ENCODE measurements around the gene POGLUT2. TPM values are rescaled to one million over a fixed set of nuclear protein-coding genes. Genes with fewer than 3 reads are reported as not detected.

POGLUT2 gene
- total RNA-seq, 1 donor from 2014 or later = 0.11 TPM

DNA sequence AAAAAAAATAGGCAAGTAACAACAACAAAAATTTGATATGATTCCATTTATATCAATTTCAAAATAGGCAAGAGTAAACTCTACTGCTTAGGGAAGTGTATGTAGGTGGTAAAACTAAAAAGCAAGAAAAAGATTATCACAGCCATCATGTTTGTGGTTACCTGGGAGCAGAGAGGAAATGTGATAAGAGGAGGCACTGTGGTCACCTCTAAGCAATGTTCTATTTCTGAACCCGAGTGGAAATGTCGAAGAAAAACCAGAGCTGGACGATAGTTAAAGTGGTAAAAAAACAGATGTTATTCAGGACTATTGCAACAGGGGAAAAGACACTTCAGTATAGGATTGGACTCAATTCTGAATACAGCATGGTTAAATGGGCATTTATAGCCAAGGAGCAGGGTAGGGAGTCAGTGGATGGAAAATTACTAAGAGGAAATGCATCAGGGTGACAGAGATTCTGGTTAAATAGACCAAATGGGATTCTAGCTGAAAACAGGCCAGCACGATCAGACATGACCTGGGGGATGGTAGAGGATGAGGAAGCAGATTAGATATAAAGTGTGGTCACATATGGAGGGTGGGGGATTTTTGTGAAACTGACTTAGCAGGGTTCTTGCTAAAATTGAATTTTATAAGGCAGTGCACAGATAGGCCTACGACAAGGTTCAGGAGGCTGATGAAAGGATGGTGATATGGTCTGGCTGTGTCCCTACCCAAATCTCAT lies 19.2 kb downstream of the POGLUT2 start:
- Mint-ChIP-seq H3K9me3 (no peaks in the 10 kb centered on the region), H3K4me1 (no peaks in the 10 kb centered on the region), H3K36me3 (ENCODE audit: low read depth) (no peaks in the 10 kb centered on the region), H3K27ac (no peak overlapping the region), H3K4me3 (no peak overlapping the region), H3K27me3 (no peaks in the 10 kb centered on the region)
- CTCF ChIA-PET = no interaction called here
- TF ChIP-seq, protein P1, sequence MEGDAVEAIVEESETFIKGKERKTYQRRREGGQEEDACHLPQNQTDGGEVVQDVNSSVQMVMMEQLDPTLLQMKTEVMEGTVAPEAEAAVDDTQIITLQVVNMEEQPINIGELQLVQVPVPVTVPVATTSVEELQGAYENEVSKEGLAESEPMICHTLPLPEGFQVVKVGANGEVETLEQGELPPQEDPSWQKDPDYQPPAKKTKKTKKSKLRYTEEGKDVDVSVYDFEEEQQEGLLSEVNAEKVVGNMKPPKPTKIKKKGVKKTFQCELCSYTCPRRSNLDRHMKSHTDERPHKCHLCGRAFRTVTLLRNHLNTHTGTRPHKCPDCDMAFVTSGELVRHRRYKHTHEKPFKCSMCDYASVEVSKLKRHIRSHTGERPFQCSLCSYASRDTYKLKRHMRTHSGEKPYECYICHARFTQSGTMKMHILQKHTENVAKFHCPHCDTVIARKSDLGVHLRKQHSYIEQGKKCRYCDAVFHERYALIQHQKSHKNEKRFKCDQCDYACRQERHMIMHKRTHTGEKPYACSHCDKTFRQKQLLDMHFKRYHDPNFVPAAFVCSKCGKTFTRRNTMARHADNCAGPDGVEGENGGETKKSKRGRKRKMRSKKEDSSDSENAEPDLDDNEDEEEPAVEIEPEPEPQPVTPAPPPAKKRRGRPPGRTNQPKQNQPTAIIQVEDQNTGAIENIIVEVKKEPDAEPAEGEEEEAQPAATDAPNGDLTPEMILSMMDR (IDR thresholded peaks at IDR 0.05) = no peak
- ATAC-seq (ENCODE audit: low read depth) (no peak), DNase-seq (no peak)
- POLR2A ChIA-PET = no interaction called here
- intact Hi-C loops (cut with micrococcal nuclease) = no loop called here

- CTCF ChIA-PET = no interaction called here
- no peak for ATAC-seq (ENCODE audit: low read depth)
- no peaks in the 10 kb centered on the region for H3K27me3 Mint-ChIP-seq
- peaks cover 5% of the 10 kb centered on the region for H3K4me1 Mint-ChIP-seq
- H3K4me3 Mint-ChIP-seq = no peak overlapping the region
- POLR2A ChIA-PET = no interaction called here
- intact Hi-C loops (cut with micrococcal nuclease) = no loop called here
- DNase-seq = no peak
- H3K9me3 Mint-ChIP-seq = no peaks in the 10 kb centered on the region
- H3K27ac Mint-ChIP-seq = no peak overlapping the region
- TF ChIP-seq, protein P1 (IDR thresholded peaks at IDR 0.05) = no peak
- peaks cover 6% of the 10 kb centered on the region for H3K36me3 Mint-ChIP-seq (ENCODE audit: low read depth)
These were observed 21.0 kb downstream of the POGLUT2 start for GRCh38 chr13:102777736-102778135.

DNA sequence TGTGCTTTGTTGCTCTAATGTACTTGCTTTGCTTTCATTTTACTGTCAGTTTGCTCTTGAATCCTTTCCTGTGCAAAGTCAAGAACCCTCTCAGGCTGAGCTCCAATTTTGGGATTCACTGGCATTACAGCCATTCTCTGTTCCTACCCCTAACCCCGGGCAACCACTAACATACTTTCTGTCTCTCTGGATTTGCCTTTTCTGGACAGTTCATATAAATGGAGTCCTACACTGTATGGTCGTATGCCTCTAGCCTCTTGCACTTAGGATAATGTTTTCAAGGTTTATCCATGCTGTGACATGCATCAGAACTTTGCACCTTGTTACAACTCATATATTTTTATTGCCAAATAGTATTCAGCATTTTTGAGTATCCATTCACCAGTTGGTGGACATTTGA lies 22.5 kb downstream of the POGLUT2 start:
- TF ChIP-seq, protein P1 (IDR thresholded peaks at IDR 0.05) = no peak
- Mint-ChIP-seq H3K9me3 (no peaks in the 10 kb centered on the region), H3K27me3 (no peaks in the 10 kb centered on the region), H3K36me3 (ENCODE audit: low read depth) (peaks cover 6% of the 10 kb centered on the region), H3K27ac (no peak overlapping the region), H3K4me1 (peaks cover 12% of the 10 kb centered on the region), H3K4me3 (no peak overlapping the region)
- intact Hi-C loops (cut with micrococcal nuclease) = no loop called here
- ChIA-PET POLR2A (no interaction called here), CTCF (no interaction called here)
- DNase-seq (no peak), ATAC-seq (ENCODE audit: low read depth) (no peak)

DNA sequence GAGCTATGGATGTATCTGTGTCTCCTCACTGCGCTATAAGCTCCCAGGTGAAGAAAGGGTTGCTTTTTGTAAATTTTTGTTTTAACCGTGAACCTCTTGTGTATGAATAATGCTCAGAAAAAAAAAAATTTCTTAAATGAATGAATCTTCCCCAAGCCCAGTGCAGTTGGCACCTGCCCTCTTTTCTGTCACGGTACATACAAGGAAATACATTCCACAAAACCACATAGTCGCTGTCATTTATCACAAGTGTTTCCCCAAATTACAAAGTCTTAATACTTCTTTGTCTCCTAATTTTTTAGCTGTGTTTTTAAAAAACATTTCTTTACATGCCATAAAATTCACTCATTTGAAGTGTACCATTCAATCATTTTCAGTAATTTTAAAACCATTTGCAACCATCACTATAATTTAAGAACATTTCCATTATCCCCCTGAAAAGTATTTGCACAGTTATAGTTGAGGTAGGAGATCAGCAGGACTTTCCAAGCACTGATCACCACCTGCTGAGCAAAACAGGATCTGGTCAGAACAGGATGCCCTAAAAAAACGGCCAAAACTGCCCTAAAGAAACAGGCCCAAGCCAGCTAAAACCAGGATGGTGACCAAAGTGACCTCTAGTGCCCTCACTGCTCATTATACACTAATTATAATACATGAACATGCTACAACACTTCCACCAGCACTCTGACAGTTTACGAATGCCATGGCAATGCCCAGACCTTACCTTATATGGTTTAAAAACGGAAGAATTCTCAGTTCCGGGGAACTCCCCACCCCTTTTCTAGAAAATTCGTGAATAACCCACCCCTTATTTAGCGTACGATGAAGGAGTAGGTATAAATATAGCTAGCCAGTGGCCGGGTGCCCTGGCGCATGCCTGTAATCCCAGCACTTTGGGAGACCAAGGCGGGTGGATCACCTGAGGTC lies 23.9 kb downstream of the POGLUT2 start:
- ChIA-PET POLR2A (interaction anchor here (0.7 to 3.4 kb wide), 4 partner anchors 25 to 96 kb away, joined by 3 to 49 read pairs (median 12); partner anchors contain the start of gene ERCC5), CTCF (interaction anchor here (1.4 to 1.6 kb wide), 2 partner anchors 25 to 72 kb away, joined by 4 to 5 read pairs; no protein-coding TSS in a partner anchor)
- H3K27me3 Mint-ChIP-seq = no peaks in the 10 kb centered on the region
- peak overlapping the region; percentile 94 for H3K27ac Mint-ChIP-seq
- DNase-seq = no peak
- no peak for ATAC-seq (ENCODE audit: low read depth)
- H3K9me3 Mint-ChIP-seq = no peaks in the 10 kb centered on the region
- peak overlapping the region; percentile 95 for H3K4me3 Mint-ChIP-seq
- peaks cover 13% of the 10 kb centered on the region for H3K4me1 Mint-ChIP-seq
- TF ChIP-seq, protein P1 (IDR thresholded peaks at IDR 0.05) = no peak
- peaks cover 6% of the 10 kb centered on the region for H3K36me3 Mint-ChIP-seq (ENCODE audit: low read depth)
- intact Hi-C loops (cut with micrococcal nuclease) = no loop called here

- ChIA-PET CTCF (interaction anchor here (0.9 to 1.6 kb wide), 3 partner anchors 26 to 194 kb away, joined by 4 to 5 read pairs (median 4); no protein-coding TSS in a partner anchor), POLR2A (interaction anchor here (0.7 to 3.4 kb wide), 10 partner anchors 15 to 182 kb away, joined by 3 to 49 read pairs (median 8); partner anchors contain the start of genes ERCC5 and TPP2)
- peak overlapping the region; percentile 95 for H3K4me3 Mint-ChIP-seq
- H3K4me1 Mint-ChIP-seq = peaks cover 13% of the 10 kb centered on the region
- peak overlapping the region; percentile 94 for H3K27ac Mint-ChIP-seq
- intact Hi-C loops (cut with micrococcal nuclease) = no loop called here
- TF ChIP-seq, protein P1 (IDR thresholded peaks at IDR 0.05) = no peak
- no peaks in the 10 kb centered on the region for H3K27me3 Mint-ChIP-seq
- peaks cover 6% of the 10 kb centered on the region for H3K36me3 Mint-ChIP-seq (ENCODE audit: low read depth)
- ATAC-seq (ENCODE audit: low read depth) (no peak), DNase-seq (no peak)
- H3K9me3 Mint-ChIP-seq = no peaks in the 10 kb centered on the region
These were observed 24.6 kb downstream of the POGLUT2 start for GRCh38 chr13:102774214-102774568.

All from activated B cell treated with CpG ODN at 0.5 μM for 24 hours (primary cell).